Endodermal cell (in vitro differentiated cells): Measurements from ENCODE around the gene KIF18B. TPM values are rescaled to one million over a fixed set of nuclear protein-coding genes. Genes with fewer than 3 reads are reported as not detected.
A peak's percentile ranks its signal among the peaks of the same experiment; 100 is the strongest.

Experiments
- DNase-seq: peaks from one replicate; pipeline ENCODE4 v3.0.0-alpha.2; 2017
- H3K27ac ChIP-seq: 2 replicates; pipeline ENCODE4 v1.5.1; 2013; ENCODE audit warnings: mild to moderate bottlenecking, low read depth, low read length, moderate library complexity
- H3K27me3 ChIP-seq: 2 replicates; pipeline ENCODE4 v1.6.1; 2013; ENCODE audit warnings: mild to moderate bottlenecking, low read length, moderate library complexity; ENCODE audit not compliant: insufficient read depth, control insufficient read depth, poor library complexity, severe bottlenecking
- H3K36me3 ChIP-seq: 2 replicates; pipeline ENCODE4 v1.7.0; 2013; ENCODE audit warnings: mild to moderate bottlenecking, low read length, moderate library complexity; ENCODE audit not compliant: control insufficient read depth, insufficient read depth
- H3K4me1 ChIP-seq: one replicate; pipeline ENCODE4 v1.7.0; 2013; ENCODE audit warnings: low read length; ENCODE audit not compliant: control insufficient read depth, insufficient read depth
- H3K4me3 ChIP-seq: 2 replicates; pipeline ENCODE4 v1.5.1; 2013; ENCODE audit warnings: mild to moderate bottlenecking, low read length, moderate library complexity
- H3K9ac ChIP-seq: 2 replicates; pipeline ENCODE4 v1.6.1; 2013; ENCODE audit warnings: mild to moderate bottlenecking, low read length, moderate library complexity; ENCODE audit not compliant: poor library complexity, severe bottlenecking; ENCODE audit errors: extremely low read depth
- H3K9me3 ChIP-seq: 2 replicates; pipeline ENCODE4 v1.6.1; 2013; ENCODE audit warnings: mild to moderate bottlenecking, low read length, moderate library complexity; ENCODE audit not compliant: control insufficient read depth
- H3K27ac Mint-ChIP-seq: 2 replicates; pipeline ENCODE4 v1.8.0; 2020; ENCODE audit warnings: mixed read lengths
- H3K27me3 Mint-ChIP-seq: 2 replicates; pipeline ENCODE4 v1.8.0; 2021; ENCODE audit warnings: mild to moderate bottlenecking, mixed read lengths; ENCODE audit not compliant: insufficient read depth
- H3K36me3 Mint-ChIP-seq: 2 replicates; pipeline ENCODE4 v1.8.0; 2020; ENCODE audit warnings: low read depth, mixed read lengths
- H3K4me1 Mint-ChIP-seq: 2 replicates; pipeline ENCODE4 v1.8.0; 2020; ENCODE audit warnings: mixed read lengths
- H3K4me3 Mint-ChIP-seq: 2 replicates; pipeline ENCODE4 v1.8.0; 2020; ENCODE audit warnings: mild to moderate bottlenecking, moderate library complexity, mixed read lengths
- H3K9me3 Mint-ChIP-seq: 2 replicates; pipeline ENCODE4 v1.8.0; 2020; ENCODE audit warnings: mild to moderate bottlenecking, mixed read lengths
- CTCF ChIP-seq: fragments of 200-600 bp; sonication (generic); conservative IDR thresholded peaks from 2 replicates; pipeline ENCODE4 v1.5.0; 2021; ENCODE audit warnings: antibody characterized with exemption, mild to moderate bottlenecking
- WGBS, 2 experiments: methylation state at CpG; one replicate each; pipeline versions ENCODE4 v1.1.5 to v1.1.7; 2013; ENCODE audit warnings: missing lambda C conversion rate in 2 of 2, mixed read lengths in 1 of 2; ENCODE audit not compliant: insufficient coverage in 1 of 2, insufficient read length in 1 of 2; 5-methylcytosine and 5-hydroxymethylcytosine counted together
- total RNA-seq, 2 donors: library from RNA; stranded (reverse); fragmentation: NEBNext Ultra II Directional in 1 of 2; extraction: Animal tissue kit (Norgen Biotek cat#: 25700) in 1 of 2; gene quantifications; 2 replicates in 1 of 2; 3 replicates in 1 of 2; pipeline ENCODE4 v1.2.1, GENCODE V29; 2021

The KIF18B gene
- total RNA-seq, 2 donors from 2014 or later = 43.5 to 64.7 TPM

GRCh38 chr17:44969144-44969780 lies 21.7 kb upstream of the KIF18B start:
- Mint-ChIP-seq H3K4me1 (peaks cover 17% of the 10 kb centered on the region), H3K27ac (no peak overlapping the region), H3K4me3 (peak overlapping the region; percentile 76), H3K36me3 (no peaks in the 10 kb centered on the region), H3K27me3 (peaks cover 70% of the 10 kb centered on the region), H3K9me3 (peaks cover 3% of the 10 kb centered on the region)
- Histone ChIP-seq H3K9me3 (peaks cover 7% of the 10 kb centered on the region), H3K4me3 (peak overlapping the region; percentile 84), H3K4me1 (no peaks in the 10 kb centered on the region), H3K27ac (no peak overlapping the region), H3K27me3 (peaks cover 68% of the 10 kb centered on the region), H3K9ac (peak overlapping the region; percentile 20), H3K36me3 (no peaks in the 10 kb centered on the region)
- TF ChIP-seq CTCF = no peak
- WGBS, 2 experiments = 10 to 12% methylated on average over 10 to 19 of the region's 19 CpGs
- DNase-seq = peak; percentile 92

- H3K27me3 ChIP-seq = peaks cover 75% of the 10 kb centered on the region
- H3K9ac ChIP-seq = peak within 1 kb of the TSS; percentile 20
- Mint-ChIP-seq H3K36me3 (no peaks in the 10 kb centered on the region), H3K4me1 (peaks cover 17% of the 10 kb centered on the region), H3K27ac (peak within 1 kb of the TSS; percentile 92), H3K9me3 (peaks cover 3% of the 10 kb centered on the region), H3K4me3 (peak within 1 kb of the TSS; percentile 76), H3K27me3 (peaks cover 78% of the 10 kb centered on the region)
- DNase-seq = peak; percentile 99
- 1 to 2% methylated on average over 35 to 81 of the region's 81 CpGs for WGBS, 2 experiments
- H3K27ac ChIP-seq = no peak within 1 kb of the TSS
- peaks cover 7% of the 10 kb centered on the region for H3K9me3 ChIP-seq
- H3K4me3 ChIP-seq = peak within 1 kb of the TSS; percentile 84
- no peaks in the 10 kb centered on the region for H3K36me3 ChIP-seq
- H3K4me1 ChIP-seq = no peaks in the 10 kb centered on the region
- TF ChIP-seq CTCF = peak; percentile 77
Observed at GRCh38 chr17:44968225-44969143, 20.9 kb upstream of the KIF18B start, which contains the start of gene C1QL1. C1QL1 (minus strand) TSS chr17:44968303; CDS start chr17:44968048, 255 bp downstream.

GRCh38 chr17:44967907-44968224 lies 20.3 kb upstream of the KIF18B start:
- Mint-ChIP-seq H3K4me3 (no peak overlapping the region), H3K4me1 (peaks cover 17% of the 10 kb centered on the region), H3K27ac (no peak overlapping the region), H3K27me3 (peaks cover 83% of the 10 kb centered on the region), H3K36me3 (no peaks in the 10 kb centered on the region), H3K9me3 (peaks cover 3% of the 10 kb centered on the region)
- no peak overlapping the region for H3K9ac ChIP-seq
- H3K36me3 ChIP-seq = no peaks in the 10 kb centered on the region
- peaks cover 7% of the 10 kb centered on the region for H3K9me3 ChIP-seq
- no peaks in the 10 kb centered on the region for H3K4me1 ChIP-seq
- no peak for TF ChIP-seq CTCF
- H3K4me3 ChIP-seq = no peak overlapping the region
- no peak overlapping the region for H3K27ac ChIP-seq
- no peak for DNase-seq
- peaks cover 75% of the 10 kb centered on the region for H3K27me3 ChIP-seq
- 0 to 1% methylated on average over 6 to 47 of the region's 47 CpGs for WGBS, 2 experiments
